Subcutaneous abdominal adipose tissue (tissue), 5 donors: ENCODE data around the gene SNAPIN.
A peak's percentile ranks its signal among the peaks of the same experiment; 100 is the strongest.
"Not testable (repeated sequence)": the region's sequence is repeated elsewhere in the genome, so short reads cannot be mapped to it uniquely, and the experiment has no call there.

Experiments used
- H3K27ac ChIP-seq: one replicate; pipeline ENCODE4 v1.7.0; 2013; ENCODE audit warnings: low read depth, mild to moderate bottlenecking, inconsistent platforms, low read length, moderate library complexity
- H3K27me3 ChIP-seq, 5 donors: one replicate each; pipeline ENCODE4 v1.7.0; 2013; ENCODE audit warnings: low read length in 5 of 5, inconsistent platforms in 1 of 5; ENCODE audit not compliant: control insufficient read depth in 5 of 5, insufficient read depth in 4 of 5
- H3K36me3 ChIP-seq, 5 donors: one replicate each; pipeline ENCODE4 v1.7.0; 2013; ENCODE audit warnings: low read length in 5 of 5; ENCODE audit not compliant: control insufficient read depth in 5 of 5, insufficient read depth in 5 of 5
- H3K4me1 ChIP-seq, 5 donors: one replicate each; pipeline ENCODE4 v1.7.0; 2013; ENCODE audit warnings: low read length in 5 of 5, mild to moderate bottlenecking in 3 of 5, moderate library complexity in 1 of 5; ENCODE audit not compliant: control insufficient read depth in 5 of 5, insufficient read depth in 5 of 5
- H3K4me3 ChIP-seq, 5 donors: one replicate each; pipeline ENCODE4 v1.7.0; 2013; ENCODE audit warnings: low read length in 5 of 5, low read depth in 1 of 5
- H3K9ac ChIP-seq, 5 donors: one replicate each; pipeline ENCODE4 v1.7.0; 2013; ENCODE audit warnings: low read length in 5 of 5, mild to moderate bottlenecking in 4 of 5, moderate library complexity in 3 of 5
- H3K9me3 ChIP-seq, 5 donors: one replicate each; pipeline ENCODE4 v1.7.0; 2013; ENCODE audit warnings: low read length in 5 of 5; ENCODE audit not compliant: control insufficient read depth in 5 of 5
- donor health status: healthy.
- donor health status: healthy.
- donor health status: healthy.
- donor health status: healthy.
- donor health status: healthy.

Gene SNAPIN

DNA sequence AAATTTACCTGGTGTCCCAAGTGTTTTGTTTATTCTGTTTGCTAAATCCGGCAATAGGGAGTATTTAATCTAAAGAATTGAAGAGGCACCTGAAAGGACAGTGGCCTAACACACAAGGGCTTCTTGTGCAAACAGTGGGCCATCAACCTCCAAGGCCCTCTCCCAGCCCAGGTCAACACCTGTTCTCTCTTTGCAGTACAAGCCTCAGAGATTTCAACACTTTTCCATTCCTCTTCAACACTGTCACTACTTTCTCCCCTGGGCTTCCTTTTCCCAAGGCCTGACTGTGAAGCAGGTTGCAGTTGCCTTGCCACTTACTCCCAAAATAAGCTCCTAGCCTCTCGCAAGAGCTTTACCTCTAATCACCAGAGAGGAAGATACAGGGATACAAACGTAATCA is 3.2 kb upstream of the SNAPIN start:
- H3K36me3 ChIP-seq, result no peaks in the 10 kb centered on the region
- H3K9me3 ChIP-seq, result no peaks in the 10 kb centered on the region
- no peak overlapping the region for H3K27ac ChIP-seq
- no peak overlapping the region for H3K4me3 ChIP-seq
- no peaks in the 10 kb centered on the region for H3K27me3 ChIP-seq
- H3K9ac ChIP-seq, result no peak overlapping the region
- H3K4me1 ChIP-seq, result peaks cover 5 to 37% (median 22%) of the 10 kb centered on the region in 5 donors

DNA sequence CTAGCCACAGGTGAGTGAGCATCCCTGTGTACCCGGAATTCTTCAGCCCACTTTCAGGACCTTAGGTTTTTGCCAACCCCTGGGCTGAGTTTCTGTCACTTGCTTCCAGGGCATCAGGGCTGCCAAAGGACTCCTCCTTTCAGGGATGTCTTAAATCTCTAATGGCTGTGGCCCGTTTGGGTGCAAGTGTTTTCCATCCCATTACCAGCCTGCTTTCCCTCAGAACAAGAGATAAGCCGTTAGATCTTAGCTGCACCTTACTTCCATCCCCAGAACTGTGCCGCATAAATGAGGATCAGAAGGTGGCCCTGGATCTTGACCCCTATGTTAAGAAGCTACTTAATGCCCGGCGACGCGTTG is 652 bp downstream of the SNAPIN start:
- Histone ChIP-seq H3K9me3 (no peaks in the 10 kb centered on the region), H3K36me3 (peaks cover 27 to 37% (median 31%) of the 10 kb centered on the region in 5 donors), H3K4me1 (peaks cover 5 to 19% (median 12%) of the 10 kb centered on the region in 5 donors), H3K4me3 (peak overlapping the region; percentile 77 to 92 (median 85)), H3K27me3 (no peaks in the 10 kb centered on the region), H3K27ac (peak overlapping the region; percentile 90), H3K9ac (peak overlapping the region; percentile 83 to 94 (median 90))

DNA sequence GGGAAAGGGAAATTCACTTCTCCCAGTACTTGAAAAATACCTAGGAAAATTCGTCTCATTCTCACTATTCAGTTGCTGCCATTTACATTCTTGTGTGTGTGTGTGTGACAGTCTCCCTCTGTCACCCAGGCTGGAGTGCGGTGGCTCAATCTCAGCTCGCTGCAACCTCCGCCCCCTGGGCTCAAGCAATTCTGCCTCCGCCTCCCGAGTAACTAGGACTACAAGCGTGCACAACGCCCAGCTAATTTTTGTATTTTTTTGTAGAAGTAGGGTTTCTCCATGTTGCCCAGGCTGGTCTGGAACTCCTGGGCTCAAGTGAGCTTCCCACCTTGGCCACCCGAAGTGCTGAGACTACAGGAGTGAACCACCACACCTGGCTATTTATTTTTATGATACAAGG is 1.2 kb downstream of the SNAPIN start:
- peak overlapping the region; percentile 83 to 94 (median 90) for H3K9ac ChIP-seq
- H3K4me3 ChIP-seq, result peak overlapping the region in 4 of 5 donors; percentile 77 to 92 (median 88)
- H3K36me3 ChIP-seq, result peaks cover 27 to 42% (median 36%) of the 10 kb centered on the region in 5 donors
- H3K27ac ChIP-seq, result peak overlapping the region; percentile 90
- peaks cover 5 to 19% (median 12%) of the 10 kb centered on the region in 5 donors for H3K4me1 ChIP-seq
- no peaks in the 10 kb centered on the region for H3K27me3 ChIP-seq
- H3K9me3 ChIP-seq, result no peaks in the 10 kb centered on the region

DNA sequence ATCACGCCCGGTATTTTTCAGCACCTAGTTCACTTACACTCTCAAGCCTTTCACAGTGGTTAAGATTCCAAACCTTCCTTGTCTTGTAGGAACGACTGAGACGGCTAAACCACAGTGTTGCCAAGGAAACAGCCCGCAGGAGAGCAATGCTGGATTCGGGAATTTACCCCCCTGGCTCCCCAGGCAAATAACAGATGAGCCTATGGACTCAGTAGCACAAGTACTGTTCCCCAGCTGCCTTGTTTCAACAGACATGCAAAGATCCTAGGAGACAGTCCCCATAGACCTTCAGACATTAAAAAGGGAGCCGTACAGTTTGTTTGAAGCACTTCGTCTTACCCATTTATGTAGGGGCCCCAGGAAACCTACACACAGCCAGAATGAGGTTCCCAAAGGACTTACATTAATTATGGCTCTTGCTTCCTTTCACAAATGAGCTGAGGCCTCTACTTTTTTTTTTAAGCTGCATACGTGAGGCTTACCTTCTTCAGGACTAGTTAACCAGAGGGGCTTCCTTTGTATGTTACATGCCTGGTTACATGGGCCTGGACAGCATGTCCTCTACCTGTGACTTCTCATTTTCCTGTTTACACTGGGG is 2.7 kb downstream of the SNAPIN start:
- peaks cover 5 to 19% (median 12%) of the 10 kb centered on the region in 5 donors for H3K4me1 ChIP-seq
- H3K9me3 ChIP-seq, result no peaks in the 10 kb centered on the region
- H3K36me3 ChIP-seq, result peaks cover 38 to 57% (median 51%) of the 10 kb centered on the region in 5 donors
- H3K27me3 ChIP-seq, result no peaks in the 10 kb centered on the region
- H3K9ac ChIP-seq, result peak overlapping the region in 1 of 5 donors; percentile 60
- no peak overlapping the region for H3K4me3 ChIP-seq
- H3K27ac ChIP-seq, result peak overlapping the region; percentile 40

- peaks cover 38 to 68% (median 61%) of the 10 kb centered on the region in 5 donors for H3K36me3 ChIP-seq
- H3K4me3 ChIP-seq, result no peak overlapping the region
- H3K9me3 ChIP-seq, result no peaks in the 10 kb centered on the region
- no peak overlapping the region for H3K9ac ChIP-seq
- no peaks in the 10 kb centered on the region for H3K27me3 ChIP-seq
- H3K4me1 ChIP-seq, result peaks cover 5 to 19% (median 12%) of the 10 kb centered on the region in 5 donors
- H3K27ac ChIP-seq, result no peak overlapping the region
Observed at GRCh38 chr1:153662269-153662668, 3.8 kb downstream of the SNAPIN start.

- no peak overlapping the region for H3K27ac ChIP-seq
Observed at GRCh38 chr1:153663211-153663610, 4.7 kb downstream of the SNAPIN start.

DNA sequence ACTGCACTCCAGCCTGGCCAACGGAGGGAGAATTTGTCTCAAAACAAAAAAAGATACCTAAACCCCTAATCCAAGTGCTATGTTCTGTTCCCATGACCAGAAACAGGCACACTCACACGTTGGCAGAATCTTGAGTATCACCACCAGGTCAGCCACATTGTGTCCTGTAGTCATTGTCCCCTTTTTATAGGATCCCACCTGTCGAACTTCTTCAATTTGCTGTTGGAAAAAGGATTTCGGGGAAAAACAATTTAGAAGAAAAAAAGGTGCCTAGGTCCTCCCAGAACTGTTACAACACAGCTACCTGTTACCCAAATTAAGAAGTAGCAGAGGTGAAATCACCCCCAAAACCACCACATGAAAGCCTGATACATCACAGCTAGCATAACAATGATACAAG is 8.9 kb downstream of the SNAPIN start:
- Histone ChIP-seq H3K27ac (no peak overlapping the region), H3K27me3 (no peaks in the 10 kb centered on the region), H3K9ac (no peak overlapping the region), H3K9me3 (no peaks in the 10 kb centered on the region), H3K4me1 (peaks cover 2 to 20% (median 18%) of the 10 kb centered on the region in 5 donors), H3K36me3 (peaks cover 34 to 68% (median 67%) of the 10 kb centered on the region in 5 donors), H3K4me3 (no peak overlapping the region)

More at GRCh38 chr1:153663211-153663610, 4.7 kb downstream of the SNAPIN start:
- H3K9me3 ChIP-seq, result no peaks in the 10 kb centered on the region
- H3K36me3 ChIP-seq, result peaks cover 47 to 77% (median 71%) of the 10 kb centered on the region in 5 donors
- H3K4me3 ChIP-seq, result no peak overlapping the region
- H3K4me1 ChIP-seq, result peaks cover 5 to 15% (median 12%) of the 10 kb centered on the region in 5 donors
- H3K9ac ChIP-seq, result no peak overlapping the region
- H3K27me3 ChIP-seq, result no peaks in the 10 kb centered on the region

DNA sequence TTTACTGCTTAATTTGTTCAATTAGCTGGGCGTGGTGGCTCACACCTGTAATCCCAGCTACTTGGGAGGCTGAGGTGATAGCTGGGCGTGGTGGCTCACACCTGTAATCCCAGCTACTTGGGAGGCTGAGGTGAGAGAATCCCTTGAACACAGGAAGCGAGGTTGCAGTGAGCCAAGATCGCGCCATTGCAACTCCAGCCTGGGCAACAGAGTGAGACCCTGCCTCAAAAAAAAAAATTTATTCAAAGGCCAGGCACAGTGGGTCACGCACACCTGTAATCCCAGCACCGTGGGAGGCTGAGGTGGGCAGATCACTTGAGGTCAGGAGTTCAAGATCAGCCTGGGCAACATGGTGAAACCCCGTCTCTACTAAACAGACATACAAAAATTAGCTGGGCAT is 10.2 kb downstream of the SNAPIN start:
- Histone ChIP-seq H3K4me1 (peaks cover 2 to 20% (median 18%) of the 10 kb centered on the region in 5 donors), H3K36me3 (peaks cover 27 to 56% (median 55%) of the 10 kb centered on the region in 5 donors)
- not testable (repeated sequence) for H3K9ac ChIP-seq, H3K27me3 ChIP-seq, H3K9me3 ChIP-seq, H3K27ac ChIP-seq, H3K4me3 ChIP-seq

- H3K27me3 ChIP-seq, result no peaks in the 10 kb centered on the region
- peak overlapping the region; percentile 43 to 97 (median 95) for H3K9ac ChIP-seq
- H3K9me3 ChIP-seq, result no peaks in the 10 kb centered on the region
- H3K4me3 ChIP-seq, result peak overlapping the region; percentile 73 to 94 (median 88)
- peaks cover 2 to 20% (median 18%) of the 10 kb centered on the region in 5 donors for H3K4me1 ChIP-seq
- H3K36me3 ChIP-seq, result peaks cover 21 to 47% (median 46%) of the 10 kb centered on the region in 5 donors
- peak overlapping the region; percentile 92 for H3K27ac ChIP-seq
Observed at GRCh38 chr1:153669606-153670005, 11.1 kb downstream of the SNAPIN start.

- Histone ChIP-seq H3K4me3 (peak overlapping the region; percentile 73 to 94 (median 88)), H3K27me3 (no peaks in the 10 kb centered on the region), H3K4me1 (peaks cover 2 to 20% (median 18%) of the 10 kb centered on the region in 5 donors), H3K9me3 (no peaks in the 10 kb centered on the region), H3K9ac (peak overlapping the region; percentile 43 to 97 (median 95)), H3K36me3 (peaks cover 15 to 40% (median 39%) of the 10 kb centered on the region in 5 donors), H3K27ac (peak overlapping the region; percentile 92)
Observed at GRCh38 chr1:153670257-153670858, 11.9 kb downstream of the SNAPIN start.
